CD14-positive monocyte (primary cell): Measurements from ENCODE around the gene UBR7. TPM values are rescaled to one million over a fixed set of nuclear protein-coding genes. Genes with fewer than 3 reads are reported as not detected.
"Not testable (repeated sequence)": the region's sequence is repeated elsewhere in the genome, so short reads cannot be mapped to it uniquely, and the experiment has no call there.

Source experiments
- DNase-seq, 3 donors: peaks; one replicate each; pipeline ENCODE4 v3.0.0-alpha.2; 2011 to 2022
- H2AFZ ChIP-seq: 2 replicates; pipeline ENCODE4 v1.6.0; 2012; ENCODE audit warnings: mild to moderate bottlenecking, low read depth, low read length, inconsistent platforms; ENCODE audit not compliant: insufficient read depth, poor library complexity, severe bottlenecking
- H3K27ac ChIP-seq, 2 donors: 1 replicate in 1 of 2; 2 replicates in 1 of 2; pipeline ENCODE4 v1.5.1; 2012 to 2013; ENCODE audit warnings: low read length in 2 of 2, control low read depth in 1 of 2, inconsistent platforms in 1 of 2, low read depth in 1 of 2, mild to moderate bottlenecking in 1 of 2
- H3K27me3 ChIP-seq, 2 donors: one replicate each; pipeline versions ENCODE4 v1.6.0 to v1.6.1; 2011 to 2013; ENCODE audit warnings: low read length in 2 of 2; ENCODE audit not compliant: control insufficient read depth in 2 of 2, insufficient read depth in 2 of 2
- H3K36me3 ChIP-seq, 2 donors: replicated peaks in 1 of 2; 1 replicate in 1 of 2; 2 replicates in 1 of 2; pipeline versions ENCODE4 v1.5.1 to v1.6.1; 2012 to 2013; ENCODE audit warnings: low read length in 2 of 2, control low read depth in 1 of 2, inconsistent platforms in 1 of 2, mild to moderate bottlenecking in 1 of 2; ENCODE audit not compliant: insufficient read depth in 2 of 2, control insufficient read depth in 1 of 2
- H3K4me1 ChIP-seq, 2 donors: 1 replicate in 1 of 2; 2 replicates in 1 of 2; pipeline versions ENCODE4 v1.5.1 to v1.6.1; 2012 to 2013; ENCODE audit warnings: low read length in 2 of 2, control low read depth in 1 of 2, inconsistent platforms in 1 of 2, mild to moderate bottlenecking in 1 of 2, moderate library complexity in 1 of 2; ENCODE audit not compliant: insufficient read depth in 2 of 2, control insufficient read depth in 1 of 2
- H3K4me2 ChIP-seq: replicated peaks from 2 replicates; pipeline ENCODE3; 2012; ENCODE audit warnings: low read length, moderate library complexity, mild to moderate bottlenecking; ENCODE audit not compliant: poor library complexity, severe bottlenecking; ENCODE audit errors: extremely low read depth
- H3K4me3 ChIP-seq, 3 experiments: fragments of 200-600 bp in 1 of 3; sonication (generic) in 1 of 3; replicated peaks in 1 of 3; 1 replicate in 2 of 3; 2 replicates in 1 of 3; pipeline ENCODE4 v1.5.1; 2011 to 2013; ENCODE audit warnings: low read length in 3 of 3, mild to moderate bottlenecking in 3 of 3, control low read depth in 2 of 3, low read depth in 2 of 3, inconsistent platforms in 1 of 3, moderate library complexity in 1 of 3
- H3K79me2 ChIP-seq: 2 replicates; pipeline ENCODE4 v1.6.0; 2012; ENCODE audit warnings: mild to moderate bottlenecking, control low read depth, inconsistent platforms, low read length, moderate library complexity; ENCODE audit not compliant: insufficient read depth
- H3K9ac ChIP-seq: 2 replicates; pipeline ENCODE4 v1.6.0; 2017; ENCODE audit warnings: low read length, mild to moderate bottlenecking; ENCODE audit not compliant: insufficient read depth, poor library complexity, severe bottlenecking
- H3K9me3 ChIP-seq, 2 donors: replicated peaks in 1 of 2; 1 replicate in 1 of 2; 2 replicates in 1 of 2; pipeline versions ENCODE4 v1.5.1 to v1.6.1; 2012 to 2013; ENCODE audit warnings: low read length in 2 of 2, control low read depth in 1 of 2; ENCODE audit not compliant: control insufficient read depth in 1 of 2, insufficient read depth in 1 of 2
- H4K20me1 ChIP-seq: 2 replicates; pipeline ENCODE4 v1.6.0; 2012; ENCODE audit warnings: mild to moderate bottlenecking, low read length, control low read depth, moderate library complexity; ENCODE audit not compliant: insufficient read depth
- H3K27ac Mint-ChIP-seq, 7 donors: one replicate each; pipeline ENCODE4 v1.8.0; 2020; ENCODE audit warnings: mild to moderate bottlenecking in 7 of 7, mixed read lengths in 7 of 7, moderate library complexity in 6 of 7, inconsistent platforms in 2 of 7
- H3K27me3 Mint-ChIP-seq, 3 donors: one replicate each; pipeline ENCODE4 v1.8.0; 2021 to 2022; ENCODE audit warnings: low read depth in 3 of 3, mild to moderate bottlenecking in 3 of 3, mixed read lengths in 3 of 3, moderate library complexity in 3 of 3, inconsistent platforms in 1 of 3
- H3K36me3 Mint-ChIP-seq, 2 donors: one replicate each; pipeline ENCODE4 v1.8.0; 2020; ENCODE audit warnings: mixed read lengths in 2 of 2, inconsistent platforms in 1 of 2, mild to moderate bottlenecking in 1 of 2
- H3K4me1 Mint-ChIP-seq: one replicate; pipeline ENCODE4 v1.8.0; 2020; ENCODE audit warnings: mild to moderate bottlenecking, mixed read lengths
- H3K4me3 Mint-ChIP-seq, 2 donors: one replicate each; pipeline ENCODE4 v1.8.0; 2020; ENCODE audit warnings: mild to moderate bottlenecking in 2 of 2, mixed read lengths in 2 of 2, moderate library complexity in 1 of 2
- H3K9me3 Mint-ChIP-seq, 7 donors: one replicate each; pipeline ENCODE4 v1.8.0; 2020 to 2022; ENCODE audit warnings: mixed read lengths in 7 of 7, mild to moderate bottlenecking in 6 of 7, moderate library complexity in 6 of 7, inconsistent platforms in 2 of 7
- CTCF ChIP-seq: fragments of 200-600 bp; IDR thresholded peaks from one replicate; pipeline ENCODE4 v1.8.0; 2022; ENCODE audit warnings: antibody characterized with exemption, mild to moderate bottlenecking
- WGBS: methylation state at CpG from one replicate; pipeline ENCODE4 v1.1.5; 2013; ENCODE audit warnings: missing lambda C conversion rate; ENCODE audit not compliant: insufficient coverage; 5-methylcytosine and 5-hydroxymethylcytosine counted together
- intact Hi-C, 2 donors: fragments of 100-400 bp; cut with micrococcal nuclease; formaldehyde crosslinking; loops; one replicate each; pipeline versions ENCODE4 v1.15.0 to v1.15.1; 2023
- polyA minus RNA-seq: library from RNA; depleted of rRNA, polyadenylated mRNA; stranded (reverse); fragments of >200 nt; gene quantifications from 2 replicates; pipeline ENCODE4 v1.2.3, GENCODE V29; 2012
- polyA plus RNA-seq, 3 donors: library from polyadenylated mRNA; depleted of rRNA in 1 of 3; unstranded in 2 of 3; stranded (reverse) in 1 of 3; fragments of 300-500 nt in 2 of 3; fragments of >200 nt in 1 of 3; fragmentation: Illumina TruSeq in 2 of 3; gene quantifications; 1 replicate in 2 of 3; 2 replicates in 1 of 3; pipeline ENCODE4 v1.2.3, GENCODE V29; 2012 to 2021
- total RNA-seq, 12 experiments: library from RNA in 1 of 12; stranded (reverse) in 1 of 12; fragments of 120-200 nt in 1 of 12; gene quantifications; one replicate each; pipeline ENCODE4 v1.2.4 and lab custom pipeline; 2013 to 2026; ENCODE audit warnings: mixed read lengths in 6 of 12, inconsistent platforms in 1 of 12

The UBR7 gene
- total RNA-seq (2013): 11.4 TPM
- polyA plus RNA-seq (10 to 100 TPM in 2 of 3 donors, 1 to 10 TPM in 1; 8.2 to 16.7 (median 14.0) TPM), polyA minus RNA-seq (9.0 and 14.4 TPM in 2 replicates), total RNA-seq (lab: John Stamatoyannopoulos, UW) (4.9 to 47.2 (median 13.1) reads per million in 11 experiments)

- Histone ChIP-seq H3K4me1 (peaks cover 24 to 32% of the 10 kb centered on the region in 2 donors), H3K27ac (peak within 1 kb of the TSS; percentile 67 to 87), H4K20me1 (peaks cover 17% of the 10 kb centered on the region), H3K9me3 (no peaks in the 10 kb centered on the region), H3K4me3 (peak within 1 kb of the TSS; percentile 58 to 90 (median 76)), H3K79me2 (peaks cover 68% of the 10 kb centered on the region), H3K4me2 (peak within 1 kb of the TSS; percentile 75), H3K36me3 (peaks cover 3 to 12% of the 10 kb centered on the region in 2 donors), H3K9ac (peak within 1 kb of the TSS; percentile 65), H3K27me3 (no peaks in the 10 kb centered on the region), H2AFZ (peak within 1 kb of the TSS; percentile 88)
- Mint-ChIP-seq H3K4me3 (peak within 1 kb of the TSS; percentile 93 to 97), H3K27ac (peak within 1 kb of the TSS; percentile 91 to 97 (median 97)), H3K36me3 (peaks cover 9 to 18% of the 10 kb centered on the region in 2 donors), H3K4me1 (peaks cover 37% of the 10 kb centered on the region), H3K27me3 (peaks cover 0 to 3% (median 1%) of the 10 kb centered on the region in 3 donors), H3K9me3 (no peaks in the 10 kb centered on the region)
- intact Hi-C loops: loop anchor here (2.0 to 10.0 kb wide), 2 partner anchors 22 to 128 kb away; partner anchors contain the start of genes BTBD7 (in 2 of the 2), LYSET (in 1 of the 2) and MOAP1 (in 1 of the 2)
- 0% methylated on average over 57 of the region's 65 CpGs for WGBS
- peak; percentile 93 to 96 (median 94) for DNase-seq
- peak; percentile 46 for TF ChIP-seq CTCF
Observed at GRCh38 chr14:93206793-93207467, at the start of gene UBR7, which contains the start of gene GON7. TSS of gene UBR7 (plus strand) at chr14:93207256. CDS start at chr14:93207292, 36 bp downstream. TSS of gene GON7 (minus strand) at chr14:93207065. CDS start at chr14:93207037, 28 bp downstream.

GRCh38 chr14:93158349-93158748 lies 48.7 kb upstream of the UBR7 start:
- intact Hi-C loops, H3K9me3 Mint-ChIP-seq, H3K4me3 Mint-ChIP-seq, H4K20me1 ChIP-seq, H3K4me1 Mint-ChIP-seq, H2AFZ ChIP-seq, H3K36me3 Mint-ChIP-seq, H3K4me3 ChIP-seq, H3K9ac ChIP-seq, H3K4me2 ChIP-seq, H3K79me2 ChIP-seq, H3K27ac Mint-ChIP-seq, H3K9me3 ChIP-seq, H3K27ac ChIP-seq, H3K36me3 ChIP-seq, H3K27me3 ChIP-seq, H3K4me1 ChIP-seq, DNase-seq, H3K27me3 Mint-ChIP-seq: not testable (repeated sequence)
- no CpG with 5 or more reads among the region's 7 CpGs for WGBS

- H4K20me1 ChIP-seq, H3K4me2 ChIP-seq, H3K9ac ChIP-seq, H3K36me3 ChIP-seq, H3K9me3 Mint-ChIP-seq, H3K27ac Mint-ChIP-seq, DNase-seq, H3K4me1 Mint-ChIP-seq, H3K4me3 ChIP-seq, H3K27me3 Mint-ChIP-seq, H3K27me3 ChIP-seq, H3K9me3 ChIP-seq, H3K36me3 Mint-ChIP-seq, H3K79me2 ChIP-seq, intact Hi-C loops, H2AFZ ChIP-seq, H3K4me3 Mint-ChIP-seq, H3K27ac ChIP-seq, H3K4me1 ChIP-seq: not testable (repeated sequence)
- no CpG with 5 or more reads among the region's 5 CpGs for WGBS
Observed at GRCh38 chr14:93159625-93160352, 47.3 kb upstream of the UBR7 start.
